Measurements from ENCODE around the gene MUC12. TPM values are rescaled to one million over a fixed set of nuclear protein-coding genes. Genes with fewer than 3 reads are reported as not detected.

Gene MUC12
- total and polyA plus RNA-seq, 2 experiments from 2014 or later: 2.4 TPM; not detected in 1

DNA sequence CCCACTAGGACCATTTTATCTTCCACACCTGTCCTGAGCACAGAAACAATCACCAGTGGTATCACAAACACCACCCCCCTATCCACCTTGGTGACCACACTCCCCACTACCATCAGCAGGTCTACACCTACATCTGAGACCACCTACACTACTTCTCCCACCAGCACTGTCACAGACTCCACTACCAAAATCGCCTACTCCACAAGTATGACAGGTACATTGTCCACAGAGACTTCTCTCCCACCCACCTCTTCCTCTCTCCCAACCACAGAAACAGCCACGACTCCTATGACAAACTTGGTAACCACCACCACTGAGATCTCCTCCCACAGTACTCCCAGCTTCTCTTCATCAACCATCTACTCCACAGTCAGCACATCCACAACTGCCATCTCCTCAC lies 16.7 kb upstream of the MUC12 start:
- Histone ChIP-seq H3K4me3 (no peak overlapping the region), H3K4me1 (ENCODE audit: low read depth) (no peaks in the 10 kb centered on the region), H3K36me3 (no peaks in the 10 kb centered on the region), H3K27me3 (no peaks in the 10 kb centered on the region), H3K9me3 (ENCODE audit: low read depth) (no peaks in the 10 kb centered on the region), H3K27ac (no peak overlapping the region)
- TF ChIP-seq, protein P1, sequence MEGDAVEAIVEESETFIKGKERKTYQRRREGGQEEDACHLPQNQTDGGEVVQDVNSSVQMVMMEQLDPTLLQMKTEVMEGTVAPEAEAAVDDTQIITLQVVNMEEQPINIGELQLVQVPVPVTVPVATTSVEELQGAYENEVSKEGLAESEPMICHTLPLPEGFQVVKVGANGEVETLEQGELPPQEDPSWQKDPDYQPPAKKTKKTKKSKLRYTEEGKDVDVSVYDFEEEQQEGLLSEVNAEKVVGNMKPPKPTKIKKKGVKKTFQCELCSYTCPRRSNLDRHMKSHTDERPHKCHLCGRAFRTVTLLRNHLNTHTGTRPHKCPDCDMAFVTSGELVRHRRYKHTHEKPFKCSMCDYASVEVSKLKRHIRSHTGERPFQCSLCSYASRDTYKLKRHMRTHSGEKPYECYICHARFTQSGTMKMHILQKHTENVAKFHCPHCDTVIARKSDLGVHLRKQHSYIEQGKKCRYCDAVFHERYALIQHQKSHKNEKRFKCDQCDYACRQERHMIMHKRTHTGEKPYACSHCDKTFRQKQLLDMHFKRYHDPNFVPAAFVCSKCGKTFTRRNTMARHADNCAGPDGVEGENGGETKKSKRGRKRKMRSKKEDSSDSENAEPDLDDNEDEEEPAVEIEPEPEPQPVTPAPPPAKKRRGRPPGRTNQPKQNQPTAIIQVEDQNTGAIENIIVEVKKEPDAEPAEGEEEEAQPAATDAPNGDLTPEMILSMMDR (IDR thresholded peaks at IDR 0.05; ENCODE audit: low read depth, low read length): no peak
- DNase-seq (ENCODE audit: low read depth in 1 of 2, low spot score in 1 of 2): no peak

DNA sequence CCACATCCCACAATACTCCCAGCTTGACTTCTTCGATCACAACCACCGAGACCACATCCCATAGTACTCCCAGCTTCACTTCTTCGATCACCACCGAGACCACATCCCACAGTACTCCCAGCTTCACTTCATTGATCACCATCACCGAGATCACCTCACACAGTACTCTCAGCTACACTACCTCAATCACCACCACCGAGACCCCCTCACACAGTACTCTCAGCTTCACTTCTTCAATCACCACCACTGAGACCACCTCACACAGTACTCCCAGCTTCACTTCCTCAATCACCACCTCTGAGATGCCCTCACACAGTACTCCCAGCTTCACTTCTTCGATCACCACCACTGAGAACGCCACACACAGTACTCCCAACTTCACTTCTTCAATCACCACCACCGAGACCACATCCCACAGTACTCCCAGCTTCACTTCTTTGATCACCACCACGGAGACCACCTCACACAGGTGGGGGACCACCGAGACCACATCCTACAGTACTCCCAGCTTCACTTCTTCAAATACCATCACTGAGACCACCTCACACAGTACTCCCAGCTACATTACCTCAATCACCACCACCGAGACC lies 11.4 kb upstream of the MUC12 start:
- H3K27ac ChIP-seq: no peak overlapping the region
- H3K4me3 ChIP-seq: no peak overlapping the region
- H3K9me3 ChIP-seq (ENCODE audit: low read depth): no peaks in the 10 kb centered on the region
- no peaks in the 10 kb centered on the region for H3K4me1 ChIP-seq (ENCODE audit: low read depth)
- peaks cover 28% of the 10 kb centered on the region for H3K27me3 ChIP-seq
- peak in 1 of 2 donors; percentile 13 for DNase-seq (ENCODE audit: low read depth in 1 of 2, low spot score in 1 of 2)
- H3K36me3 ChIP-seq: no peaks in the 10 kb centered on the region
- TF ChIP-seq, protein P1 (IDR thresholded peaks at IDR 0.05; ENCODE audit: low read depth, low read length): no peak

DNA sequence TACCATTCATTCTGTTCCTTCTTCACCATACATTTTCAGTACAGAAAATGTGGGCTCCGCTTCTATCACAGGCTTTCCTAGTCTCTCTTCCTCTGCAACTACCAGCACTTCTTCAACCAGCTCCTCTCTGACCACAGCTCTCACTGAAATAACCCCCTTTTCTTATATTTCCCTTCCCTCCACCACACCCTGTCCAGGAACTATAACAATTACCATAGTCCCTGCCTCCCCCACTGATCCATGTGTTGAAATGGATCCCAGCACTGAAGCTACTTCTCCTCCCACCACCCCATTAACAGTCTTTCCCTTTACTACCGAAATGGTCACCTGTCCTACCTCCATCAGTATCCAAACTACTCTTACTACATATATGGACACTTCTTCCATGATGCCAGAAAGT lies 9.5 kb upstream of the MUC12 start:
- Histone ChIP-seq H3K4me3 (no peak overlapping the region), H3K9me3 (ENCODE audit: low read depth) (no peaks in the 10 kb centered on the region), H3K27ac (no peak overlapping the region), H3K4me1 (ENCODE audit: low read depth) (no peaks in the 10 kb centered on the region), H3K27me3 (peaks cover 46% of the 10 kb centered on the region), H3K36me3 (no peaks in the 10 kb centered on the region)
- TF ChIP-seq, protein P1 (IDR thresholded peaks at IDR 0.05; ENCODE audit: low read depth, low read length): no peak
- DNase-seq (ENCODE audit: low read depth in 1 of 2, low spot score in 1 of 2): no peak

DNA sequence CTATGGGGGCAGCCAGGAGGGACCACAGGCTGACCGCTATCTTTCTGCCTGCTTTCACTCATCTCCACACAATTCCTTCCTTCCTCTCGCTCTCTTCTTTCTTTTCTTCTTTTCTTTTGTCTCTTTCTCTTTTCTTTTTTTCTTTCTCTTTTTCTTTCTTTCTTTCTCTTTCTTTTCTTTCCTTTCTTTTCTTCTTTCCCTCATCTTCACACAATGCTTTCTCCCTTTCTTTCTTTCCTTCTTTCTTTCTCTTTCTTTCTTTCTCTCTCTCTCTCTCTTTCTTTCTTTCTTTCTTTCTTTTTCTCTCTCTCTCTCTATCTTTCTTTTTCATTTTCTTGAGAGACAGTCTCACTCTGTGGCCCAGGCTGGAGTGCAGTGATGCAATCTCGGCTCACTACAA lies 6.8 kb upstream of the MUC12 start:
- Histone ChIP-seq H3K9me3 (ENCODE audit: low read depth) (no peaks in the 10 kb centered on the region), H3K27me3 (peaks cover 73% of the 10 kb centered on the region), H3K4me1 (ENCODE audit: low read depth) (no peaks in the 10 kb centered on the region), H3K4me3 (no peak overlapping the region), H3K27ac (no peak overlapping the region), H3K36me3 (no peaks in the 10 kb centered on the region)
- TF ChIP-seq, protein P1 (IDR thresholded peaks at IDR 0.05; ENCODE audit: low read depth, low read length): no peak
- DNase-seq (ENCODE audit: low read depth in 1 of 2, low spot score in 1 of 2): no peak

DNA sequence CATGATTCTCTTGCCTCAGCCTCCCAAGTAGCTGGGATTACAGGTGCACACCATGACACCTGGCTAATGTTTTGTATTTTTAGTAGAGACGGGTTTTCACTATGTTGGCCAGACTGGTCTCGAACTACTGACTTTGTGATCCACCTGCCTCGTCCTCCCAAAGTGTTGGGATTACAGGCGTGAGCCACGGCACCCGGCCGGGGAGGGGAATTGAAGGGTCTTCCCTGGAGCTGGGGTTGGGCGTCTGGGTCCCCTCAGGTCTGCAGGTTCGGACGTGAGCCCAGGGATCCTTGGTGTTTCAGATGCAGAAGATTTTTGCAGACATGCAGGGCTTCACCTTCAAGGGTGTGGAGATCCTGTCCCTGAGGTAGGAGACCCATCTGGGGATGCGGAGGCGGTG lies 6.0 kb upstream of the MUC12 start:
- Histone ChIP-seq H3K4me3 (no peak overlapping the region), H3K9me3 (ENCODE audit: low read depth) (no peaks in the 10 kb centered on the region), H3K4me1 (ENCODE audit: low read depth) (no peaks in the 10 kb centered on the region), H3K27me3 (peaks cover 81% of the 10 kb centered on the region), H3K36me3 (no peaks in the 10 kb centered on the region), H3K27ac (no peak overlapping the region)
- TF ChIP-seq, protein P1 (IDR thresholded peaks at IDR 0.05; ENCODE audit: low read depth, low read length): no peak
- DNase-seq (ENCODE audit: low read depth in 1 of 2, low spot score in 1 of 2): no peak
